Keratinocyte (primary cell): Measurements from ENCODE around the gene C2orf42.

Experiments used
- EZH2 ChIP-seq: IDR thresholded peaks from one replicate; pipeline ENCODE4 v1.6.1; 2012; ENCODE audit warnings: inconsistent platforms, mild to moderate bottlenecking, low read length, moderate library complexity
- TF ChIP-seq, protein P1 (sequence below), 3 experiments: IDR thresholded peaks in 1 of 3; conservative IDR thresholded peaks in 1 of 3; optimal IDR thresholded peaks in 1 of 3; 2 replicates in 2 of 3; 3 replicates in 1 of 3; pipeline versions ENCODE3 to v1.5.1; 2011; ENCODE audit warnings: low read length in 3 of 3, mild to moderate bottlenecking in 3 of 3, moderate library complexity in 2 of 3, control low read depth in 1 of 3, inconsistent platforms in 1 of 3; ENCODE audit not compliant: insufficient read depth in 2 of 3; ENCODE audit errors: extremely low read depth in 1 of 3

DNA sequence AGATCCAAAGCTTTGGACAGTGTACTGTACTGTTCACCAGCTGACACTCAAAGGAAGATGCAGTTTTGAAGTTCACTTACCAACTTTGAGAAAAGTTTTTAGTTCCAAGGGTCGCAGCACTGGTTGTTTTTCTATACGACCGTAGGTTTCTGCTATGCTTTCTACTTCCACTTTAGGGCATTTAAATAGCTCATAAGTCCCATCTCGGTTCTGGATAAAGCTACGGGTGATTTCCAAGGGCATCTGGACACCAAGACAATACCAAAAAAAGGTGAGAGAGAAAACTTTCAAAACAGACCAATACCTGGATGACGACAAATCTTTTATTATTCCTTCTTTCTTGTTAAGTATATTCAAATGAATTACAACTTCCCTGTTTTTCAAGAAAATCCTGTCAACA, 30.3 kb downstream of the C2orf42 start:
- TF ChIP-seq, protein P1, sequence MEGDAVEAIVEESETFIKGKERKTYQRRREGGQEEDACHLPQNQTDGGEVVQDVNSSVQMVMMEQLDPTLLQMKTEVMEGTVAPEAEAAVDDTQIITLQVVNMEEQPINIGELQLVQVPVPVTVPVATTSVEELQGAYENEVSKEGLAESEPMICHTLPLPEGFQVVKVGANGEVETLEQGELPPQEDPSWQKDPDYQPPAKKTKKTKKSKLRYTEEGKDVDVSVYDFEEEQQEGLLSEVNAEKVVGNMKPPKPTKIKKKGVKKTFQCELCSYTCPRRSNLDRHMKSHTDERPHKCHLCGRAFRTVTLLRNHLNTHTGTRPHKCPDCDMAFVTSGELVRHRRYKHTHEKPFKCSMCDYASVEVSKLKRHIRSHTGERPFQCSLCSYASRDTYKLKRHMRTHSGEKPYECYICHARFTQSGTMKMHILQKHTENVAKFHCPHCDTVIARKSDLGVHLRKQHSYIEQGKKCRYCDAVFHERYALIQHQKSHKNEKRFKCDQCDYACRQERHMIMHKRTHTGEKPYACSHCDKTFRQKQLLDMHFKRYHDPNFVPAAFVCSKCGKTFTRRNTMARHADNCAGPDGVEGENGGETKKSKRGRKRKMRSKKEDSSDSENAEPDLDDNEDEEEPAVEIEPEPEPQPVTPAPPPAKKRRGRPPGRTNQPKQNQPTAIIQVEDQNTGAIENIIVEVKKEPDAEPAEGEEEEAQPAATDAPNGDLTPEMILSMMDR (optimal IDR thresholded peaks at IDR 0.05 in 1 of 3, IDR thresholded peaks at IDR 0.05 in 1 of 3, conservative IDR thresholded peaks at IDR 0.05 in 1 of 3; ENCODE audit: extremely low read depth in 1 of 3, insufficient read depth in 2 of 3, low read length in 3 of 3), result no peak
- TF ChIP-seq EZH2, result no peak
